ENCODE results near the gene PLA2G2F. TPM values are rescaled to one million over a fixed set of nuclear protein-coding genes. Genes with fewer than 3 reads are reported as not detected.

The PLA2G2F gene
- total and polyA plus RNA-seq, 2 experiments from 2014 or later: not detected

- TF ChIP-seq POLR2AphosphoS5 (IDR thresholded peaks at IDR 0.05; ENCODE audit: low read depth) (no peak), ETS1 (IDR thresholded peaks at IDR 0.05) (no peak), REST (IDR thresholded peaks at IDR 0.05; ENCODE audit: unreplicated experiment) (no peak), EZH2 (IDR thresholded peaks at IDR 0.05; ENCODE audit: low read depth, unreplicated experiment) (no peak)
These were observed 19.4 kb downstream of the PLA2G2F start (continued) for GRCh38 chr1:20158358-20159070.

- no peaks in the 10 kb centered on the region for H3K36me3 ChIP-seq (ENCODE audit: insufficient read depth)
- H3K4me2 ChIP-seq: no peak overlapping the region
- H3K4me1 ChIP-seq (ENCODE audit: insufficient read depth): no peaks in the 10 kb centered on the region
- ATAC-seq: no peak
- peaks cover 4% of the 10 kb centered on the region; the same call in 2 of the 3 replicates for H3K4me1 Mint-ChIP-seq
- no peak overlapping the region for H3K4me3 Mint-ChIP-seq
- no peaks in the 10 kb centered on the region for H3F3A ChIP-seq (replicated peaks; ENCODE audit: low read depth)
- H3K79me2 ChIP-seq (replicated peaks; ENCODE audit: insufficient read depth): no peaks in the 10 kb centered on the region
- no peak overlapping the region for H3K27ac Mint-ChIP-seq
- no peak overlapping the region for H3K27ac ChIP-seq (ENCODE audit: low read depth)
- peaks cover 22% of the 10 kb centered on the region for H3K36me3 Mint-ChIP-seq (ENCODE audit: low read depth)
- peaks cover 8% of the 10 kb centered on the region for H3K27me3 Mint-ChIP-seq (ENCODE audit: insufficient read depth, low read depth, poor library complexity)
- no peak overlapping the region for H3K4me3 ChIP-seq
- no peak overlapping the region for H2AFZ ChIP-seq
- no peak for DNase-seq (ENCODE audit: low spot score)
- H3K9me3 Mint-ChIP-seq: peaks cover 55% of the 10 kb centered on the region
- no peaks in the 10 kb centered on the region for H3K9me2 ChIP-seq (ENCODE audit: insufficient read depth)
- H3K27me3 ChIP-seq (ENCODE audit: insufficient read depth): no peaks in the 10 kb centered on the region
- no peaks in the 10 kb centered on the region for H4K20me1 ChIP-seq (replicated peaks; ENCODE audit: insufficient read depth)
- no peak for TF ChIP-seq ETS1 (IDR thresholded peaks at IDR 0.05)
- no peak for TF ChIP-seq NANOG (IDR thresholded peaks at IDR 0.05; ENCODE audit: borderline replicate concordance)
- TF ChIP-seq STAT1 (IDR thresholded peaks at IDR 0.05; ENCODE audit: unreplicated experiment): no peak
- no peak for TF ChIP-seq CTCF (conservative IDR thresholded peaks at IDR 0.05; ENCODE audit: low read depth in 2 of 2)
- TF ChIP-seq REST (IDR thresholded peaks at IDR 0.05; ENCODE audit: unreplicated experiment): no peak
- no peak for TF ChIP-seq JUNB (IDR thresholded peaks at IDR 0.05; ENCODE audit: unreplicated experiment)
- no peak for TF ChIP-seq POLR2AphosphoS5 (IDR thresholded peaks at IDR 0.05; ENCODE audit: low read depth)
- TF ChIP-seq EZH2 (IDR thresholded peaks at IDR 0.05; ENCODE audit: low read depth, unreplicated experiment): no peak
These were observed 20.9 kb downstream of the PLA2G2F start for GRCh38 chr1:20160034-20160433.
